Mesothelial cell of epicardium (in vitro differentiated cells): Measurements from ENCODE around the gene DCAF7. TPM values are rescaled to one million over a fixed set of nuclear protein-coding genes. Genes with fewer than 3 reads are reported as not detected.

Experiments used
- DNase-seq, 2 experiments: peaks; one replicate each; pipeline ENCODE4 v3.0.0; 2021; ENCODE audit warnings: low spot score in 2 of 2; ENCODE audit not compliant: unreplicated experiment in 2 of 2
- H3K27ac Mint-ChIP-seq: 2 replicates; pipeline ENCODE4 v1.8.0; 2021; ENCODE audit warnings: mixed read lengths
- H3K27me3 Mint-ChIP-seq: 2 replicates; pipeline ENCODE4 v1.8.0; 2021; ENCODE audit warnings: low read depth, mixed read lengths
- H3K36me3 Mint-ChIP-seq: 2 replicates; pipeline ENCODE4 v1.8.0; 2021; ENCODE audit warnings: mixed read lengths
- H3K4me1 Mint-ChIP-seq: 2 replicates; pipeline ENCODE4 v1.8.0; 2021; ENCODE audit warnings: mixed read lengths
- H3K4me3 Mint-ChIP-seq: 2 replicates; pipeline ENCODE4 v1.8.0; 2021; ENCODE audit warnings: mild to moderate bottlenecking, moderate library complexity, mixed read lengths
- H3K9me3 Mint-ChIP-seq: 2 replicates; pipeline ENCODE4 v1.8.0; 2021; ENCODE audit warnings: mixed read lengths
- CTCF ChIP-seq: fragments of 200-600 bp; sonication (generic); IDR thresholded peaks from one replicate; pipeline ENCODE4 v1.5.0; 2021; ENCODE audit warnings: antibody characterized with exemption; ENCODE audit not compliant: unreplicated experiment
- total RNA-seq: library from RNA; stranded (reverse); gene quantifications from 3 replicates; pipeline ENCODE4 v1.2.1, GENCODE V29; 2021

Gene DCAF7
- total RNA-seq, 1 donor from 2014 or later = 144 TPM

GRCh38 chr17:63534816-63535455 is 15.3 kb upstream of the DCAF7 start:
- Mint-ChIP-seq H3K4me1 (no peaks in the 10 kb centered on the region), H3K36me3 (no peaks in the 10 kb centered on the region), H3K4me3 (no peak overlapping the region), H3K9me3 (no peaks in the 10 kb centered on the region), H3K27me3 (peaks cover 48% of the 10 kb centered on the region), H3K27ac (no peak overlapping the region)
- TF ChIP-seq CTCF = no peak
- no peak for DNase-seq

- H3K4me3 Mint-ChIP-seq = no peak overlapping the region
- no peak for DNase-seq
- H3K27ac Mint-ChIP-seq = no peak overlapping the region
- H3K27me3 Mint-ChIP-seq = peaks cover 52% of the 10 kb centered on the region
- no peaks in the 10 kb centered on the region for H3K9me3 Mint-ChIP-seq
- H3K4me1 Mint-ChIP-seq = no peaks in the 10 kb centered on the region
- no peaks in the 10 kb centered on the region for H3K36me3 Mint-ChIP-seq
- TF ChIP-seq CTCF = no peak
Measured at GRCh38 chr17:63535640-63536039, 14.6 kb upstream of the DCAF7 start.

- no peak for DNase-seq
- no peak for TF ChIP-seq CTCF
- no peaks in the 10 kb centered on the region for H3K36me3 Mint-ChIP-seq
- H3K27me3 Mint-ChIP-seq = peaks cover 53% of the 10 kb centered on the region
- H3K4me1 Mint-ChIP-seq = no peaks in the 10 kb centered on the region
- no peaks in the 10 kb centered on the region for H3K9me3 Mint-ChIP-seq
- no peak overlapping the region for H3K4me3 Mint-ChIP-seq
- no peak overlapping the region for H3K27ac Mint-ChIP-seq
Measured at GRCh38 chr17:63537001-63537400, 13.3 kb upstream of the DCAF7 start.

- no peak for DNase-seq
- Mint-ChIP-seq H3K27me3 (peaks cover 48% of the 10 kb centered on the region), H3K4me1 (no peaks in the 10 kb centered on the region), H3K4me3 (peak overlapping the region; percentile 6), H3K36me3 (no peaks in the 10 kb centered on the region), H3K27ac (no peak overlapping the region), H3K9me3 (no peaks in the 10 kb centered on the region)
- TF ChIP-seq CTCF = no peak
Measured at GRCh38 chr17:63537991-63538692, 12.1 kb upstream of the DCAF7 start.

GRCh38 chr17:63538693-63539595 is 11.3 kb upstream of the DCAF7 start:
- H3K4me3 Mint-ChIP-seq = peak overlapping the region; percentile 6
- no peak for DNase-seq
- H3K4me1 Mint-ChIP-seq = no peaks in the 10 kb centered on the region
- no peak overlapping the region for H3K27ac Mint-ChIP-seq
- no peaks in the 10 kb centered on the region for H3K9me3 Mint-ChIP-seq
- TF ChIP-seq CTCF = no peak
- peaks cover 48% of the 10 kb centered on the region for H3K27me3 Mint-ChIP-seq
- H3K36me3 Mint-ChIP-seq = no peaks in the 10 kb centered on the region
